Measurements from ENCODE around the gene MAIP1.

MAIP1 gene

GRCh38 chr2:199923924-199924323, 31.5 kb upstream of the MAIP1 start:
- no peak for DNase-seq
- Histone ChIP-seq H3K4me3 (ENCODE audit: low read length) (no peak overlapping the region), H3K27me3 (replicated peaks; ENCODE audit: insufficient read depth, low read length) (no peaks in the 10 kb centered on the region), H3K9me3 (replicated peaks; ENCODE audit: insufficient read depth, low read length) (no peaks in the 10 kb centered on the region), H3K27ac (ENCODE audit: low read length) (no peak overlapping the region), H3K36me3 (replicated peaks; ENCODE audit: insufficient read depth, low read length) (no peaks in the 10 kb centered on the region; the same call in 1 of the 2 replicates), H3K79me2 (ENCODE audit: low read length) (peaks cover 71% of the 10 kb centered on the region), H4K20me1 (ENCODE audit: insufficient read depth, low read length) (no peaks in the 10 kb centered on the region), H3K4me2 (ENCODE audit: low read depth, low read length) (no peak overlapping the region), H3K9ac (ENCODE audit: low read length) (no peak overlapping the region), H3F3A (ENCODE audit: insufficient read depth, low read length) (no peaks in the 10 kb centered on the region), H3K4me1 (ENCODE audit: low read length) (no peaks in the 10 kb centered on the region), H2AFZ (ENCODE audit: low read length) (no peak overlapping the region), H3K9me2 (replicated peaks; ENCODE audit: insufficient read depth, low read length) (no peaks in the 10 kb centered on the region)
- TF ChIP-seq CTCF (IDR thresholded peaks at IDR 0.05; ENCODE audit: low read length) = no peak
- no peak for TF ChIP-seq EZH2 (optimal IDR thresholded peaks at IDR 0.05; ENCODE audit: low read depth, low read length)
- TF ChIP-seq EZH2phosphoT487 (IDR thresholded peaks at IDR 0.05; ENCODE audit: low read length) = no peak

GRCh38 chr2:199926806-199927205, 28.6 kb upstream of the MAIP1 start:
- H3K27me3 ChIP-seq (replicated peaks; ENCODE audit: insufficient read depth, low read length) = no peaks in the 10 kb centered on the region
- no peak for TF ChIP-seq CTCF (IDR thresholded peaks at IDR 0.05; ENCODE audit: low read length)
- H3K79me2 ChIP-seq (ENCODE audit: low read length) = peaks cover 47% of the 10 kb centered on the region
- no peaks in the 10 kb centered on the region for H3K9me2 ChIP-seq (replicated peaks; ENCODE audit: insufficient read depth, low read length)
- H3F3A ChIP-seq (ENCODE audit: insufficient read depth, low read length) = no peaks in the 10 kb centered on the region
- H3K4me2 ChIP-seq (ENCODE audit: low read depth, low read length) = no peak overlapping the region
- no peaks in the 10 kb centered on the region; the same call in 1 of the 2 replicates for H3K36me3 ChIP-seq (replicated peaks; ENCODE audit: insufficient read depth, low read length)
- no peaks in the 10 kb centered on the region for H3K4me1 ChIP-seq (ENCODE audit: low read length)
- no peak for DNase-seq
- H4K20me1 ChIP-seq (ENCODE audit: insufficient read depth, low read length) = no peaks in the 10 kb centered on the region; the same call in 1 of the 2 replicates
- H3K27ac ChIP-seq (ENCODE audit: low read length) = no peak overlapping the region
- H3K9ac ChIP-seq (ENCODE audit: low read length) = no peak overlapping the region
- no peak overlapping the region for H3K4me3 ChIP-seq (ENCODE audit: low read length)
- H3K9me3 ChIP-seq (replicated peaks; ENCODE audit: insufficient read depth, low read length) = no peaks in the 10 kb centered on the region
- H2AFZ ChIP-seq (ENCODE audit: low read length) = no peak overlapping the region

GRCh38 chr2:199928226-199928625, 27.2 kb upstream of the MAIP1 start:
- Histone ChIP-seq H3K4me2 (ENCODE audit: low read depth, low read length) (no peak overlapping the region), H2AFZ (ENCODE audit: low read length) (no peak overlapping the region), H4K20me1 (ENCODE audit: insufficient read depth, low read length) (no peaks in the 10 kb centered on the region; the same call in 1 of the 2 replicates), H3K27ac (ENCODE audit: low read length) (no peak overlapping the region), H3K9ac (ENCODE audit: low read length) (no peak overlapping the region), H3K9me2 (replicated peaks; ENCODE audit: insufficient read depth, low read length) (no peaks in the 10 kb centered on the region), H3K79me2 (ENCODE audit: low read length) (peaks cover 38% of the 10 kb centered on the region), H3K4me3 (ENCODE audit: low read length) (no peak overlapping the region), H3K27me3 (replicated peaks; ENCODE audit: insufficient read depth, low read length) (no peaks in the 10 kb centered on the region), H3K9me3 (replicated peaks; ENCODE audit: insufficient read depth, low read length) (no peaks in the 10 kb centered on the region), H3F3A (ENCODE audit: insufficient read depth, low read length) (no peaks in the 10 kb centered on the region), H3K4me1 (ENCODE audit: low read length) (no peaks in the 10 kb centered on the region), H3K36me3 (replicated peaks; ENCODE audit: insufficient read depth, low read length) (peaks cover 4% of the 10 kb centered on the region; the same call in 1 of the 2 replicates)
- no peak for DNase-seq
- TF ChIP-seq CTCF (IDR thresholded peaks at IDR 0.05; ENCODE audit: low read length) = no peak
- no peak for TF ChIP-seq EZH2phosphoT487 (IDR thresholded peaks at IDR 0.05; ENCODE audit: low read length)
- TF ChIP-seq EZH2 (optimal IDR thresholded peaks at IDR 0.05; ENCODE audit: low read depth, low read length) = no peak

Data from MM.1S (cell line).